ENCODE results near the gene CLEC1A. TPM values are rescaled to one million over a fixed set of nuclear protein-coding genes. Genes with fewer than 3 reads are reported as not detected.

CLEC1A gene
- total and polyA plus RNA-seq, 2 donors (not counting 1 experiment from before 2014, with no cell fraction given) = 0.08 TPM; not detected in 1

- DNase-seq (ENCODE audit: low read depth in 2 of 2) = no peak
- H3K4me1 ChIP-seq (ENCODE audit: control insufficient read depth, extremely low read depth, insufficient read depth, low read length) = no peaks in the 10 kb centered on the region
- no peaks in the 10 kb centered on the region for H4K20me1 ChIP-seq (ENCODE audit: control insufficient read depth, extremely low read depth, insufficient read depth, low read length)
- H3K27me3 ChIP-seq (ENCODE audit: control insufficient read depth, insufficient read depth, low read length) = no peaks in the 10 kb centered on the region
- H3K9ac ChIP-seq (ENCODE audit: insufficient read depth, low read length) = no peak overlapping the region
- TF ChIP-seq CTCF (conservative IDR thresholded peaks at IDR 0.05 in 1 of 2, IDR thresholded peaks at IDR 0.05 in 1 of 2; ENCODE audit: low read depth in 1 of 2, low read length in 2 of 2) (no peak), EZH2 (IDR thresholded peaks at IDR 0.05; ENCODE audit: low read length, missing control alignments) (no peak)
- no peak overlapping the region for H3K4me3 ChIP-seq (replicated peaks in 1 of 4; ENCODE audit: control extremely low read depth in 1 of 4, insufficient read depth in 1 of 4, low read depth in 3 of 4, low read length in 4 of 4)
- H3K36me3 ChIP-seq (ENCODE audit: control insufficient read depth, insufficient read depth, low read length) = no peaks in the 10 kb centered on the region
- H3K4me2 ChIP-seq (ENCODE audit: extremely low read depth, insufficient read depth, low read length) = no peak overlapping the region
- no peak overlapping the region for H2AFZ ChIP-seq (ENCODE audit: low read length)
- no peaks in the 10 kb centered on the region for H3K9me3 ChIP-seq (ENCODE audit: control insufficient read depth, insufficient read depth, low read depth, low read length)
- no peak overlapping the region for H3K27ac ChIP-seq (ENCODE audit: insufficient read depth, low read length)
- H3K79me2 ChIP-seq (ENCODE audit: control insufficient read depth, insufficient read depth, low read length) = no peaks in the 10 kb centered on the region
These were observed 16.5 kb downstream of the CLEC1A start for GRCh38 chr12:10082117-10082874.

- DNase-seq (ENCODE audit: low read depth in 2 of 2) = no peak
- Histone ChIP-seq H3K4me1 (ENCODE audit: control insufficient read depth, extremely low read depth, insufficient read depth, low read length) (no peaks in the 10 kb centered on the region), H4K20me1 (ENCODE audit: control insufficient read depth, extremely low read depth, insufficient read depth, low read length) (no peaks in the 10 kb centered on the region), H3K4me3 (replicated peaks in 1 of 4; ENCODE audit: control extremely low read depth in 1 of 4, insufficient read depth in 1 of 4, low read depth in 3 of 4, low read length in 4 of 4) (no peak overlapping the region), H3K36me3 (ENCODE audit: control insufficient read depth, insufficient read depth, low read length) (no peaks in the 10 kb centered on the region), H3K27me3 (ENCODE audit: control insufficient read depth, insufficient read depth, low read length) (no peaks in the 10 kb centered on the region), H3K4me2 (ENCODE audit: extremely low read depth, insufficient read depth, low read length) (no peak overlapping the region), H3K9me3 (ENCODE audit: control insufficient read depth, insufficient read depth, low read depth, low read length) (no peaks in the 10 kb centered on the region), H3K27ac (ENCODE audit: insufficient read depth, low read length) (no peak overlapping the region), H3K9ac (ENCODE audit: insufficient read depth, low read length) (no peak overlapping the region), H3K79me2 (ENCODE audit: control insufficient read depth, insufficient read depth, low read length) (no peaks in the 10 kb centered on the region), H2AFZ (ENCODE audit: low read length) (no peak overlapping the region)
- TF ChIP-seq EZH2 (IDR thresholded peaks at IDR 0.05; ENCODE audit: low read length, missing control alignments) = no peak
- TF ChIP-seq CTCF (conservative IDR thresholded peaks at IDR 0.05 in 1 of 2, IDR thresholded peaks at IDR 0.05 in 1 of 2; ENCODE audit: low read depth in 1 of 2, low read length in 2 of 2) = no peak
These were observed 23.3 kb downstream of the CLEC1A start for GRCh38 chr12:10075451-10075850.

GRCh38 chr12:10073261-10073660, 25.5 kb downstream of the CLEC1A start:
- no peaks in the 10 kb centered on the region for H3K36me3 ChIP-seq (ENCODE audit: control insufficient read depth, insufficient read depth, low read length)
- H2AFZ ChIP-seq (ENCODE audit: low read length) = no peak overlapping the region
- no peaks in the 10 kb centered on the region for H3K9me3 ChIP-seq (ENCODE audit: control insufficient read depth, insufficient read depth, low read depth, low read length)
- no peak for DNase-seq (ENCODE audit: low read depth in 2 of 2)
- H3K27me3 ChIP-seq (ENCODE audit: control insufficient read depth, insufficient read depth, low read length) = no peaks in the 10 kb centered on the region
- no peaks in the 10 kb centered on the region for H3K79me2 ChIP-seq (ENCODE audit: control insufficient read depth, insufficient read depth, low read length)
- no peak overlapping the region for H3K9ac ChIP-seq (ENCODE audit: insufficient read depth, low read length)
- no peaks in the 10 kb centered on the region for H4K20me1 ChIP-seq (ENCODE audit: control insufficient read depth, extremely low read depth, insufficient read depth, low read length)
- no peaks in the 10 kb centered on the region for H3K4me1 ChIP-seq (ENCODE audit: control insufficient read depth, extremely low read depth, insufficient read depth, low read length)
- H3K4me2 ChIP-seq (ENCODE audit: extremely low read depth, insufficient read depth, low read length) = no peak overlapping the region
- H3K4me3 ChIP-seq (replicated peaks in 1 of 4; ENCODE audit: control extremely low read depth in 1 of 4, insufficient read depth in 1 of 4, low read depth in 3 of 4, low read length in 4 of 4) = no peak overlapping the region
- H3K27ac ChIP-seq (ENCODE audit: insufficient read depth, low read length) = no peak overlapping the region
- no peak for TF ChIP-seq EZH2 (IDR thresholded peaks at IDR 0.05; ENCODE audit: low read length, missing control alignments)
- no peak for TF ChIP-seq CTCF (conservative IDR thresholded peaks at IDR 0.05 in 1 of 2, IDR thresholded peaks at IDR 0.05 in 1 of 2; ENCODE audit: low read depth in 1 of 2, low read length in 2 of 2)
